ENCODE data around the gene ARHGAP28. TPM values are rescaled to one million over a fixed set of nuclear protein-coding genes. Genes with fewer than 3 reads are reported as not detected.

Gene ARHGAP28
- polyA plus RNA-seq, 1 of the 3 experiments (the other 2 are of a cell fraction): 0.99 TPM

- peaks cover 0 to 6% of the 10 kb centered on the region in 2 experiments; a peak in 1 of 4 replicates for H3K4me1 ChIP-seq (ENCODE audit: control insufficient read depth in 1 of 2, insufficient read depth in 2 of 2, low read depth in 1 of 2, low read length in 1 of 2)
- no peak for TF ChIP-seq ELF1 (IDR thresholded peaks at IDR 0.05)
- no peak for TF ChIP-seq USF2 (IDR thresholded peaks at IDR 0.05; ENCODE audit: borderline replicate concordance, low read depth, low read length)
- TF ChIP-seq ZBTB33 (IDR thresholded peaks at IDR 0.05; ENCODE audit: borderline replicate concordance, low read depth): no peak
- TF ChIP-seq SIN3A (IDR thresholded peaks at IDR 0.05; ENCODE audit: borderline replicate concordance, low read depth, low read length): no peak
- H3F3A ChIP-seq (replicated peaks; ENCODE audit: insufficient read depth): no peaks in the 10 kb centered on the region
- no peaks in the 10 kb centered on the region for H3K9me3 ChIP-seq
- H3K27me3 ChIP-seq (ENCODE audit: insufficient read depth): no peaks in the 10 kb centered on the region
- H3K79me2 ChIP-seq (ENCODE audit: insufficient read depth): no peaks in the 10 kb centered on the region
- no peak for DNase-seq
- H3K36me3 ChIP-seq (replicated peaks in 1 of 2; ENCODE audit: control insufficient read depth in 1 of 2, insufficient read depth in 2 of 2, low read length in 1 of 2): no peaks in the 10 kb centered on the region
- no peak overlapping the region for H3K4me3 ChIP-seq (ENCODE audit: low read depth in 2 of 2, low read length in 1 of 2)
- no peak overlapping the region for H3K9ac ChIP-seq
- ChIA-PET CTCF (interaction anchor here (0.7 to 1.7 kb wide), 4 partner anchors 11 to 231 kb away, joined by 3 to 5 read pairs (median 4); no protein-coding TSS in a partner anchor), POLR2A (interaction anchor here (0.7 kb wide), 1 partner anchor 95 kb away, joined by 3 read pairs; no protein-coding TSS in a partner anchor)
- H3K27ac ChIP-seq (ENCODE audit: low read depth in 2 of 2, low read length in 1 of 2): no peak overlapping the region
- no peak overlapping the region for H3K4me2 ChIP-seq
- H2AFZ ChIP-seq (ENCODE audit: low read depth): no peak overlapping the region
- no peaks in the 10 kb centered on the region for H3K9me2 ChIP-seq
- WGBS (ENCODE audit: low lambda C conversion rate): 66% methylated on average over 2 of the region's 2 CpGs
- no peaks in the 10 kb centered on the region for H4K20me1 ChIP-seq (ENCODE audit: insufficient read depth)
Observed at GRCh38 chr18:6775702-6776101, 46.2 kb downstream of the ARHGAP28 start.

- H3K4me3 ChIP-seq (ENCODE audit: low read depth in 2 of 2, low read length in 1 of 2): no peak overlapping the region
- no peak overlapping the region for H3K9ac ChIP-seq
- H3K4me2 ChIP-seq: no peak overlapping the region
- no peaks in the 10 kb centered on the region for H3K9me3 ChIP-seq
- H4K20me1 ChIP-seq (ENCODE audit: insufficient read depth): no peaks in the 10 kb centered on the region
- peaks cover under 1% of the 10 kb centered on the region for H3F3A ChIP-seq (replicated peaks; ENCODE audit: insufficient read depth)
- no peak overlapping the region for H3K27ac ChIP-seq (ENCODE audit: low read depth in 2 of 2, low read length in 1 of 2)
- no peak overlapping the region for H2AFZ ChIP-seq (ENCODE audit: low read depth)
- WGBS (ENCODE audit: low lambda C conversion rate): 75% methylated on average over 7 of the region's 7 CpGs
- H3K36me3 ChIP-seq (replicated peaks in 1 of 2; ENCODE audit: control insufficient read depth in 1 of 2, insufficient read depth in 2 of 2, low read length in 1 of 2): no peaks in the 10 kb centered on the region
- ChIA-PET POLR2A (interaction anchor here (0.7 kb wide), 1 partner anchor 94 kb away, joined by 3 read pairs; no protein-coding TSS in a partner anchor), CTCF (interaction anchor here (0.7 to 1.7 kb wide), 4 partner anchors 11 to 232 kb away, joined by 3 to 5 read pairs (median 4); no protein-coding TSS in a partner anchor)
- TF ChIP-seq RXRA (IDR thresholded peaks at IDR 0.05; ENCODE audit: borderline replicate concordance, low read depth): no peak
- H3K9me2 ChIP-seq: no peaks in the 10 kb centered on the region
- H3K79me2 ChIP-seq (ENCODE audit: insufficient read depth): no peaks in the 10 kb centered on the region
- H3K4me1 ChIP-seq (ENCODE audit: control insufficient read depth in 1 of 2, insufficient read depth in 2 of 2, low read depth in 1 of 2, low read length in 1 of 2): peaks cover 2 to 10% of the 10 kb centered on the region in 2 experiments; a peak in 2 of 4 replicates
- H3K27me3 ChIP-seq (ENCODE audit: insufficient read depth): no peaks in the 10 kb centered on the region
- no peak for DNase-seq
Observed at GRCh38 chr18:6776188-6776587, 46.7 kb downstream of the ARHGAP28 start.

GRCh38 chr18:6777509-6777908 is 48.0 kb downstream of the ARHGAP28 start:
- 82% methylated on average over 3 of the region's 3 CpGs for WGBS (ENCODE audit: low lambda C conversion rate)
- no peaks in the 10 kb centered on the region for H3K36me3 ChIP-seq (replicated peaks in 1 of 2; ENCODE audit: control insufficient read depth in 1 of 2, insufficient read depth in 2 of 2, low read length in 1 of 2)
- H3K4me2 ChIP-seq: no peak overlapping the region
- ChIA-PET CTCF (no interaction called here), POLR2A (no interaction called here)
- H3K27ac ChIP-seq (ENCODE audit: low read depth in 2 of 2, low read length in 1 of 2): no peak overlapping the region
- H3K4me3 ChIP-seq (ENCODE audit: low read depth in 2 of 2, low read length in 1 of 2): no peak overlapping the region
- H3K9me3 ChIP-seq: no peaks in the 10 kb centered on the region
- no peaks in the 10 kb centered on the region for H3K79me2 ChIP-seq (ENCODE audit: insufficient read depth)
- peaks cover 12 to 22% of the 10 kb centered on the region in 2 experiments for H3K4me1 ChIP-seq (ENCODE audit: control insufficient read depth in 1 of 2, insufficient read depth in 2 of 2, low read depth in 1 of 2, low read length in 1 of 2)
- no peak overlapping the region for H3K9ac ChIP-seq
- no peaks in the 10 kb centered on the region for H3K9me2 ChIP-seq
- DNase-seq: no peak
- TF ChIP-seq RCOR1 (IDR thresholded peaks at IDR 0.05; ENCODE audit: low read length) (no peak), EP300 (IDR thresholded peaks at IDR 0.05; ENCODE audit: borderline replicate concordance in 1 of 2, low read depth in 1 of 2, low read length in 1 of 2) (no peak), FOXM1 (IDR thresholded peaks at IDR 0.05; ENCODE audit: low read depth) (no peak), YY1 (IDR thresholded peaks at IDR 0.05; ENCODE audit: low read depth) (no peak), GABPA (IDR thresholded peaks at IDR 0.05; ENCODE audit: low read depth) (no peak), POLR2AphosphoS5 (IDR thresholded peaks at IDR 0.05; ENCODE audit: low read depth, low read length) (no peak), FOXJ3 (CRISPR knock-in tag; IDR thresholded peaks at IDR 0.05) (no peak), ELF1 (IDR thresholded peaks at IDR 0.05) (no peak), SIN3A (IDR thresholded peaks at IDR 0.05; ENCODE audit: borderline replicate concordance, low read depth, low read length) (no peak), MEF2A (IDR thresholded peaks at IDR 0.05; ENCODE audit: borderline replicate concordance, low read depth) (no peak), SMC3 (IDR thresholded peaks at IDR 0.05; ENCODE audit: low read depth, low read length) (no peak)
- TF ChIP-seq, protein P1, sequence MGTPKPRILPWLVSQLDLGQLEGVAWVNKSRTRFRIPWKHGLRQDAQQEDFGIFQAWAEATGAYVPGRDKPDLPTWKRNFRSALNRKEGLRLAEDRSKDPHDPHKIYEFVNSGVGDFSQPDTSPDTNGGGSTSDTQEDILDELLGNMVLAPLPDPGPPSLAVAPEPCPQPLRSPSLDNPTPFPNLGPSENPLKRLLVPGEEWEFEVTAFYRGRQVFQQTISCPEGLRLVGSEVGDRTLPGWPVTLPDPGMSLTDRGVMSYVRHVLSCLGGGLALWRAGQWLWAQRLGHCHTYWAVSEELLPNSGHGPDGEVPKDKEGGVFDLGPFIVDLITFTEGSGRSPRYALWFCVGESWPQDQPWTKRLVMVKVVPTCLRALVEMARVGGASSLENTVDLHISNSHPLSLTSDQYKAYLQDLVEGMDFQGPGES (IDR thresholded peaks at IDR 0.05; ENCODE audit: low read depth, low read length): no peak
- TF ChIP-seq, protein P2, sequence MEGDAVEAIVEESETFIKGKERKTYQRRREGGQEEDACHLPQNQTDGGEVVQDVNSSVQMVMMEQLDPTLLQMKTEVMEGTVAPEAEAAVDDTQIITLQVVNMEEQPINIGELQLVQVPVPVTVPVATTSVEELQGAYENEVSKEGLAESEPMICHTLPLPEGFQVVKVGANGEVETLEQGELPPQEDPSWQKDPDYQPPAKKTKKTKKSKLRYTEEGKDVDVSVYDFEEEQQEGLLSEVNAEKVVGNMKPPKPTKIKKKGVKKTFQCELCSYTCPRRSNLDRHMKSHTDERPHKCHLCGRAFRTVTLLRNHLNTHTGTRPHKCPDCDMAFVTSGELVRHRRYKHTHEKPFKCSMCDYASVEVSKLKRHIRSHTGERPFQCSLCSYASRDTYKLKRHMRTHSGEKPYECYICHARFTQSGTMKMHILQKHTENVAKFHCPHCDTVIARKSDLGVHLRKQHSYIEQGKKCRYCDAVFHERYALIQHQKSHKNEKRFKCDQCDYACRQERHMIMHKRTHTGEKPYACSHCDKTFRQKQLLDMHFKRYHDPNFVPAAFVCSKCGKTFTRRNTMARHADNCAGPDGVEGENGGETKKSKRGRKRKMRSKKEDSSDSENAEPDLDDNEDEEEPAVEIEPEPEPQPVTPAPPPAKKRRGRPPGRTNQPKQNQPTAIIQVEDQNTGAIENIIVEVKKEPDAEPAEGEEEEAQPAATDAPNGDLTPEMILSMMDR (IDR thresholded peaks at IDR 0.05): no peak
- no peaks in the 10 kb centered on the region for H4K20me1 ChIP-seq (ENCODE audit: insufficient read depth)
- H2AFZ ChIP-seq (ENCODE audit: low read depth): no peak overlapping the region
- H3K27me3 ChIP-seq (ENCODE audit: insufficient read depth): no peaks in the 10 kb centered on the region
- H3F3A ChIP-seq (replicated peaks; ENCODE audit: insufficient read depth): peaks cover 6% of the 10 kb centered on the region
